ENCODE measurements around the gene AP1G1.

- no peak for TF ChIP-seq CTCF (IDR thresholded peaks at IDR 0.05)
- no peak for TF ChIP-seq POLR2A (IDR thresholded peaks at IDR 0.05)
Observed at GRCh38 chr16:71777329-71777728, 31.3 kb downstream of the AP1G1 start.
